Osteoblast (primary cell): ENCODE data around the gene PDE4B. TPM values are rescaled to one million over a fixed set of nuclear protein-coding genes. Genes with fewer than 3 reads are reported as not detected.

Experiments
- DNase-seq: peaks from one replicate; pipeline ENCODE4 v3.0.0; 2011; ENCODE audit warnings: low spot score, mixed read lengths; ENCODE audit not compliant: insufficient read length; ENCODE audit errors: missing footprints
- H2AFZ ChIP-seq: 2 replicates; pipeline ENCODE4 v1.6.0; 2011; ENCODE audit warnings: mild to moderate bottlenecking, low read length
- H3K27ac ChIP-seq: 2 replicates; pipeline ENCODE4 v1.5.1; 2011; ENCODE audit warnings: mild to moderate bottlenecking, low read depth, low read length, moderate library complexity
- H3K27me3 ChIP-seq: 2 replicates; pipeline ENCODE4 v1.6.0; 2012; ENCODE audit warnings: mild to moderate bottlenecking, control low read depth, inconsistent platforms, low read length, moderate library complexity; ENCODE audit not compliant: insufficient read depth
- H3K36me3 ChIP-seq: 2 replicates; pipeline ENCODE4 v1.5.1; 2011; ENCODE audit warnings: mild to moderate bottlenecking, low read length, control low read depth, moderate library complexity; ENCODE audit not compliant: insufficient read depth
- H3K4me1 ChIP-seq: 2 replicates; pipeline ENCODE4 v1.5.1; 2011; ENCODE audit warnings: mild to moderate bottlenecking, low read length, control low read depth, moderate library complexity; ENCODE audit not compliant: insufficient read depth
- H3K4me2 ChIP-seq: 2 replicates; pipeline ENCODE4 v1.6.0; 2011; ENCODE audit warnings: mild to moderate bottlenecking, low read length; ENCODE audit not compliant: insufficient read depth
- H3K4me3 ChIP-seq: fragments of 200-600 bp; sonication (generic); 3 replicates; pipeline ENCODE4 v1.5.1; 2012; ENCODE audit warnings: mild to moderate bottlenecking, low read length, inconsistent platforms; ENCODE audit not compliant: insufficient read depth
- H3K79me2 ChIP-seq: 2 replicates; pipeline ENCODE4 v1.6.0; 2012; ENCODE audit warnings: mild to moderate bottlenecking, low read length, control low read depth, inconsistent platforms; ENCODE audit not compliant: insufficient read depth
- H3K9me3 ChIP-seq: 2 replicates; pipeline ENCODE4 v1.5.1; 2011; ENCODE audit warnings: low read depth, low read length, control low read depth
- H4K20me1 ChIP-seq: 2 replicates; pipeline ENCODE4 v1.6.0; 2012; ENCODE audit warnings: mild to moderate bottlenecking, low read length, control low read depth; ENCODE audit not compliant: insufficient read depth
- total RNA-seq: library from RNA; depleted of rRNA; stranded (reverse); fragments of >200 nt; gene quantifications from 2 replicates; pipeline ENCODE4 v1.2.3, GENCODE V29; 2012
- TF ChIP-seq, protein P1 (sequence below): IDR thresholded peaks from 2 replicates; pipeline ENCODE4 v1.5.1; 2011; ENCODE audit warnings: mild to moderate bottlenecking, low read depth, low read length, moderate library complexity; ENCODE audit errors: extremely low read depth

Gene PDE4B
- total RNA-seq, 1 donor, result 21.4 TPM

DNA sequence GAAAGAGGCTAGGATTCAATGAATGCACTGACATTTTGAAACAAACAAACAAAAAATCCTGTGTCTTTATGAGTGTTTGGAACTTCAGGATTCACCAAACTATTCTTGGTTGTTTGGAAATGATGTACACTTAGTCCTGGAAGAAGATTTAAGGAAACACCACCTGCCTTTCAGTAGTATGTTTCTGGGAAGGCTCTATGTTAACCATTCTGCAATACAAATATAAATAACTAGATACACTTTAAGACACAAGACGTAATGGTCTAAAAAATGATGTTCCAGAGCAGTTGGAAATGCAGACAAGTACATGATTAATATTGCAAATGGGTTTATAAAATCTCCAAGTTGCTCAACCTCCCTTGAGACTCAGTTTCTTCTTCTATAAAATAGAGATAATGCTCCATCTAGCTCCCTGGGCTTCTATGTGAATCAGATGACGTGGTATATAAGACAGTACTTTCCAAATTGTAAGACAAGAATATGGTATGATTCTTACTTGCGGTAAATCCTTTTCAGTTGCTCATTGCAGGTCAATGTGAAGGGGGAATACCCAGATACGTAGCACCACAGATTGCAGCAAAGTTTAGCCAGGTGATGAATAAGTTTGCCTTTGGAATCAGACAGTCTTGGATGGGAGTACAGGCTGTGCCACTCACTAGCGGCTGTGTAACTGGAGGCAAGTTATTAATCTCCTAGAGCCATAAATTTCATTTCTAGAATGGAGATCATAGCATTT lies 516.5 kb downstream of the PDE4B start:
- no peaks in the 10 kb centered on the region for H3K36me3 ChIP-seq
- H3K9me3 ChIP-seq, result no peaks in the 10 kb centered on the region

DNA sequence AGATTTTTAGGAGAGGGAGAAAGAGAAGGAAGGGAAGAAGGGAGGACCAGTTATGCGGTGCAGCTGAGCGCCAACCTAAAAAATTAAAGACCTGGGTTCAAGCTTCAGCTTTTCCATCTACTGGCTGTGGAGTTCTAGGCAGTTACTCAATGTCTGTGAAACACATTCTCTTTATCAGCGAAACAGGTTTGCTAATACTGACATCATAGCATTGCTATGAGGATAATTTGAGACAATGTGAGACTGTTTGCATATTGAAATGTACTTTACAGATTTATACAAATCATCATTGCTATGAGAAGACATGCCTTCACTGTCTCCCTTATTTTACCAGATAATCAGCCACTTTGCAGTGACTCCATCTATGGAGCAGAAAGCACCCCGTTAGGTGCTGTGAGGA lies 518.4 kb downstream of the PDE4B start:
- Histone ChIP-seq H3K36me3 (no peaks in the 10 kb centered on the region), H3K4me3 (no peak overlapping the region), H4K20me1 (no peaks in the 10 kb centered on the region), H3K79me2 (no peaks in the 10 kb centered on the region), H3K4me2 (no peak overlapping the region), H3K27me3 (no peaks in the 10 kb centered on the region), H3K9me3 (no peaks in the 10 kb centered on the region), H3K4me1 (peaks cover 6% of the 10 kb centered on the region), H2AFZ (no peak overlapping the region), H3K27ac (no peak overlapping the region)
- TF ChIP-seq, protein P1, sequence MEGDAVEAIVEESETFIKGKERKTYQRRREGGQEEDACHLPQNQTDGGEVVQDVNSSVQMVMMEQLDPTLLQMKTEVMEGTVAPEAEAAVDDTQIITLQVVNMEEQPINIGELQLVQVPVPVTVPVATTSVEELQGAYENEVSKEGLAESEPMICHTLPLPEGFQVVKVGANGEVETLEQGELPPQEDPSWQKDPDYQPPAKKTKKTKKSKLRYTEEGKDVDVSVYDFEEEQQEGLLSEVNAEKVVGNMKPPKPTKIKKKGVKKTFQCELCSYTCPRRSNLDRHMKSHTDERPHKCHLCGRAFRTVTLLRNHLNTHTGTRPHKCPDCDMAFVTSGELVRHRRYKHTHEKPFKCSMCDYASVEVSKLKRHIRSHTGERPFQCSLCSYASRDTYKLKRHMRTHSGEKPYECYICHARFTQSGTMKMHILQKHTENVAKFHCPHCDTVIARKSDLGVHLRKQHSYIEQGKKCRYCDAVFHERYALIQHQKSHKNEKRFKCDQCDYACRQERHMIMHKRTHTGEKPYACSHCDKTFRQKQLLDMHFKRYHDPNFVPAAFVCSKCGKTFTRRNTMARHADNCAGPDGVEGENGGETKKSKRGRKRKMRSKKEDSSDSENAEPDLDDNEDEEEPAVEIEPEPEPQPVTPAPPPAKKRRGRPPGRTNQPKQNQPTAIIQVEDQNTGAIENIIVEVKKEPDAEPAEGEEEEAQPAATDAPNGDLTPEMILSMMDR, result no peak
- DNase-seq, result no peak

More for the DNA sequence above, 516.5 kb downstream of the PDE4B start:
- no peak for DNase-seq
- Histone ChIP-seq H3K4me1 (peaks cover 6% of the 10 kb centered on the region), H3K79me2 (no peaks in the 10 kb centered on the region), H3K4me3 (no peak overlapping the region), H4K20me1 (no peaks in the 10 kb centered on the region), H3K27me3 (no peaks in the 10 kb centered on the region), H3K27ac (no peak overlapping the region), H2AFZ (no peak overlapping the region), H3K4me2 (no peak overlapping the region)
- TF ChIP-seq, protein P1, result no peak

DNA sequence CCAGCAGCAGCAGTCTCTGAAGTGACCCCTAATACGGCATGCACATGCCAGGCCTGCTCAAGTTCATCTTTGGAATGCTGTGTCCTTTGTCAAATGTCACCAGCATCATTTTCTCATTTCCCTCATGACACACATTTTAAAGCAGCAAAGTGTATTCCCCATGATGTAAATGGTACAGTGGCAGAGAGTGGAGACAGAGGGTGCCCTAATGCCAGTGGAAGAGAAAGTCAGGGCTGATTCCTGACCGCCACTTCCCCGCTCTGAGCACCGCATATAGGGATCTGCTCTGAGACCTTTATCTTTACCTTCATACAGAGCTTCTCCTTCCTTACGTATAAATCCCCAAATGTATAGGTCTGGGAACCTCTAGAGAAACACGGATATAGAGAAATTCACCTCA lies 518.9 kb downstream of the PDE4B start:
- no peaks in the 10 kb centered on the region for H3K79me2 ChIP-seq
- DNase-seq, result no peak

More for the DNA sequence above, 518.9 kb downstream of the PDE4B start:
- Histone ChIP-seq H3K4me3 (no peak overlapping the region), H3K9me3 (no peaks in the 10 kb centered on the region), H3K27ac (no peak overlapping the region), H3K36me3 (no peaks in the 10 kb centered on the region), H4K20me1 (no peaks in the 10 kb centered on the region), H2AFZ (no peak overlapping the region), H3K4me1 (peaks cover 11% of the 10 kb centered on the region), H3K4me2 (no peak overlapping the region), H3K27me3 (no peaks in the 10 kb centered on the region)
- TF ChIP-seq, protein P1, result no peak
